GM19023 (cell line): ENCODE data around the gene ZNF446.
"Not testable (repeated sequence)": the region's sequence is repeated elsewhere in the genome, so short reads cannot be mapped to it uniquely, and the experiment has no call there.

Experiments used
- ATAC-seq: cut with Tn5 transposase; IDR thresholded peaks from one replicate; pipeline ENCODE4 v1.9.1; 2021; ENCODE audit warnings: mild to moderate bottlenecking, moderate library complexity; ENCODE audit not compliant: unreplicated experiment

ZNF446 gene

GRCh38 chr19:58469241-58470013, 6.7 kb upstream of the ZNF446 start:
- ATAC-seq, result no peak

- not testable (repeated sequence) for ATAC-seq
Observed at GRCh38 chr19:58470837-58471543, 5.2 kb upstream of the ZNF446 start.

DNA sequence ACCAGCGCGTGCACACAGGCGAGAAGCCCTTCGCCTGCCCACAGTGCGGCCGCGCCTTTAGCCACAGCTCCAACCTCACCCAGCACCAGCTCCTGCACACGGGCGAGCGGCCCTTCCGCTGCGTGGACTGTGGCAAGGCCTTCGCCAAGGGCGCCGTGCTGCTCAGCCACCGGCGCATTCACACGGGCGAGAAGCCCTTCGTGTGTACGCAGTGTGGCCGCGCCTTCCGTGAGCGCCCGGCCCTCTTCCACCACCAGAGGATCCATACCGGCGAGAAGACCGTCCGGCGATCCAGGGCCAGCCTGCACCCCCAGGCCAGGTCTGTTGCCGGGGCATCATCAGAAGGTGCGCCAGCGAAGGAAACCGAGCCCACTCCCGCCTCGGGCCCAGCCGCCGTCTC, 4.4 kb upstream of the ZNF446 start:
- ATAC-seq, result no peak

GRCh38 chr19:58473775-58474174, 2.4 kb upstream of the ZNF446 start:
- ATAC-seq, result no peak

- no peak for ATAC-seq
Observed at GRCh38 chr19:58474291-58474996, 1.7 kb upstream of the ZNF446 start.

DNA sequence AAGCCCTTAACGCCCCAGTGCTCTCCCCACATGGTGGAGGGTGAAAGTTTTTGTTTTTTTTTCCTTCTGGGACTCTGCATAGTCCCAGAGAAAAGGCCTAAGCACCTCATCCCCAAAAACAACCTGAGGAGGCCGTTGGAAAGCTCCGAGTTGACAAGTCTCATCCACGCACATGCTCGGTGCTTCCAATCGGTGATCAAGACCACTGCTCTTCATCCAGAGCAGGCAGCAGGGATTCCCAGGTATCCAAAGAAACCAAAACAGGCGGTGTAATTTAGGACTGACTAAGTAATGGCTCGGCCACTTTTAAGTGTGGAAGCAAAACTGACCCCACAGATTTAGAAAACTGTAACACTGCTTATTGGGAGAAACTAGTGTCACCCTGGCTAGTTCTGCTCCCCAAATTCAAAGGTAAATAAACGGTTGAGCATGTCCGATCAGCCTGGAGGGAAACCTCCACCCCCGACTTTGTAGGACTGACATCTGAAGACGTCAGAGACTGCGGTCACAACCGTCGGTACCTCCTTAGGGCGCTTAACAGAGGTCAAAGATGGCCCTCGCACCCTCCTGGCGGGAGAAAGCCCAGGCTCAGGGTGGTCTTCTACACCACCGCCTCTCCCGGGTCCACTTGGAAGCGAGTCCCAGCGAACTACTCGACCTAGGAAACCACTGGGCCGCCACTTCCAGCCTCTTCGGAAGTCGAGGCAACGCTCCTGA, 997 bp upstream of the ZNF446 start:
- ATAC-seq, result no peak

DNA sequence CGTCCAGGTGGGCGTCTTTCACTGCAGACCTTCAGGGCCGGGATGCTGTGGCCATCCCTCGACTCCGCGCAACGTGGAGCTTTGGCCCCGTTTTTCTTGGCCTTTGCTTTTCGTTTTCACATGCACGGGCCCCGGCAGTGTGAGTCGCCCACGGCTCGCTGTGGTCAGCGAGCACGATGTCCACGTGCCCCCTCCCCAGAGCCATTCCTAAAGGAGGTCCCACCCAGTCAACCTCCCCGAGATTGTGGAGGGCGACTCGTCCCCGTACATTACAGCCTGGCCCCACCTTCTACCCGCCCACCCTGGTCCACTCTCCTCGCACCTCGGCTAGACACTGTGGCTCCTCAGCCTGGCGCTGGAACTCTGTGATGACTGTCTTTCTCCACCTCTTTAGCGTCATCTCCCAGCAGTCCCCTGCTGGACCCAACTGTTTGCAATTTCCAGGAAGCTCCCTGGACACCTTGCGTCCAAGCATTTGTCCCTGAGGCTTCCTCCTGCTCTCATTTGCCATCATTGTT, 405 bp downstream of the ZNF446 start:
- ATAC-seq, result no peak

DNA sequence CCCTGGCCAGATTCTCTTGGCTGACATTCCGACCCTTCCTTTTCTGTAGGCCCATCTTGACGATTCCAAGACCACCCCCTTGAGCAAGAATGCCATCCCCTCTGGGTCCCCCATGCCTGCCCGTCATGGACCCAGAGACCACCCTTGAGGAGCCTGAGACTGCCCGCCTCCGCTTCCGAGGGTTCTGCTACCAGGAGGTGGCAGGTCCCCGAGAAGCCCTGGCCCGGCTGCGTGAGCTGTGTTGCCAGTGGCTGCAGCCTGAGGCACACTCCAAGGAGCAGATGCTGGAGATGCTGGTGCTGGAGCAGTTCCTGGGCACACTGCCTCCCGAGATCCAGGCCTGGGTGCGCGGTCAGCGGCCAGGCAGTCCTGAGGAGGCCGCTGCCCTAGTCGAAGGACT, 978 bp downstream of the ZNF446 start:
- ATAC-seq, result no peak

- no peak for ATAC-seq
Observed at GRCh38 chr19:58477871-58478270, 1.7 kb downstream of the ZNF446 start.

DNA sequence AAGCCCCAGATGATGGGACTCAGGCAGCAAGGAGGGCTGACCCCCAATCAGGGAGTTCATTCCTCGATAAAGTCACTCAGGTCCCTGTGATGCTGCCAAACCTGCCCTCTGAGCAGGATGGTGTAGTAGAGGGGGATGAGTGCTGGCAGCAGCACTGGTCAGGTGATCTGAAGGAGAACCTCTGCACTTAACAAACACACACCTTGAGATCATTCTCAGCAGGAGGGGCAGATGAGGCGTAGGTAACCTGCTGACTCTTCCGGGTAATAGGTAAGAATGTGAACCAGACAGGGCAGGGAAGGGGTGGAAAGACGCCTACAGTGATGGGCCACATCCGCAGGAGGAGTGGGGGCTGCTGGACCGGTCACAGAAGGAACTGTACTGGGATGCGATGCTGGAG, 3.2 kb downstream of the ZNF446 start:
- ATAC-seq, result no peak

GRCh38 chr19:58479736-58480480, 3.8 kb downstream of the ZNF446 start:
- ATAC-seq, result no peak

DNA sequence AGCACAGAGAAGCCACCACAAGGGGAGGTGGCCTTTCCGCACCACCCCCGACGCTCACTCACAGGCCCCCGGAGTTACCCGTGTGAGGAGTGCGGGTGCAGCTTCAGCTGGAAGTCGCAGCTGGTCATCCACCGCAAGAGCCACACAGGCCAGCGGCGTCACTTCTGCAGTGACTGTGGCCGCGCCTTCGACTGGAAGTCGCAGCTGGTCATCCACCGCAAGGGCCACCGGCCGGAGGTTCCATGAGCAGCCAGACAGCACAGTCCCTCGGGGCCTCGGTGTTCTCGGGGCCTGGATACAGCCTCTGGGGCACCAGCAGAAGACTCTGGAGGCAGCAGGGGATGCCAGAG, 4.3 kb downstream of the ZNF446 start:
- ATAC-seq, result no peak

DNA sequence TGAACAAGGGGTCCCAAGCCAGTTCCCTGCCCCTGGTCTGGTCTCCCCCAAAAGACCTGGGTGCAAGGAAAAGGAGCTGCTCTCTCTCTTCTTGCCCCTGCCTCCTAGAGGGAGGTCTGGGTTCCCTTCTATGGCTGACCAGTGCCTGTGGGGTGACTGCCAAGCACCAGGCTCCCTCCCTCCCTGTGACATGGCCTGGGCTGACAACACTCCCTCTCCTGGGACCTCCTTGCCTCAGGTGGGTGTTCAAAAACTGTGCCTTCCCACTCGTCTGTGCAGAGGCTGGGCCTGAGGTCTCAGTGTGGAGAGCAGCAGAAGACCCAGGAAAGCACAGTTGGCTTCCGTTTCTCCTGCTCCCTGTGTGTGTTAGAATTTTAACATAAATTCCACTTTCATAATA, 4.7 kb downstream of the ZNF446 start:
- no peak for ATAC-seq

GRCh38 chr19:58482372-58482771, 6.2 kb downstream of the ZNF446 start:
- no peak for ATAC-seq

GRCh38 chr19:58483776-58484175, 7.6 kb downstream of the ZNF446 start:
- no peak for ATAC-seq

DNA sequence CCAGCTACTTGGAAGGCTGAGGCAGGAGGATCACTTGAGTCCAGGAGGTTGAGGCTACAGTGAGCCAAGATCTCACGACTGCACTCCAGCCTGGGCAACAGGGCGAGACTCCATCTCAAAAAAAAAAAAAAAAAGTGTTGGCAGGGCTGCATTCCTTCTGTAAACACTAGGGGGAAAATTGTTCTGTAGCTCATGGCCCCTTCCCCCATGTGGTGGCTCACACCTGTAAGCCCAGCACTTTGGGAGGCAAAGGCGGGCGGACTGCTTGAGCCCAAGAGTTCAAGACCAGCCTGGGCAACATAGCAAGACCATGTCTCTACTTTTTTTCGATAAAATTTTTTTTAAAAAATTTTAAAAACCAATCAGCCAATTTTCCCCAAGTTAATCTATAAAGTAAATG, 8.2 kb downstream of the ZNF446 start:
- not testable (repeated sequence) for ATAC-seq

GRCh38 chr19:58491393-58491792, 15.2 kb downstream of the ZNF446 start:
- ATAC-seq, result no peak

DNA sequence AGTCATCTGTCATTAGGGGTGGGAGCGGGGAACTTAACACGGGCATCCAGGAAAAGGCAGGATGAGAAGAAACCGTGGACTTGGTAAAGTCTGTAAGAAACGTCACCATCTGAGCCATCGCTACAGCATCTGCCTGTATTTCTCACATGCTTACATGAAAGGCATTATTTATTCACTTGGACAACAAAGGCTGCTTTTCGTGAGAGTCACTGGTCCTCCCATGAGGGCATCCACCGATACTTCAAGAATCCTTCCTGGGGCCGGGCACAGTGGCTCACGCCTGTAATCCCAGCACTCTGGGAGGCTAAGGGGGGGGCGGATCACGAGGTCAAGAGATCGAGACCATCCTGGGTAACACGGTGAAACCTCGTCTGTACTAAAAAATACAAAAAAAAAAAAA, 16.1 kb downstream of the ZNF446 start:
- ATAC-seq, result no peak

- no peak for ATAC-seq
Observed at GRCh38 chr19:58497634-58498170, 21.6 kb downstream of the ZNF446 start.
